ENCODE measurements around the gene CCIN. TPM values are rescaled to one million over a fixed set of nuclear protein-coding genes. Genes with fewer than 3 reads are reported as not detected.

Gene CCIN
- total RNA-seq, 1 donor from 2014 or later = not detected

GRCh38 chr9:36143245-36143641 lies 25.9 kb upstream of the CCIN start:
- H3K36me3 Mint-ChIP-seq (ENCODE audit: low read depth) = peaks cover 32% of the 10 kb centered on the region
- H3K27ac Mint-ChIP-seq = peak overlapping the region; percentile 95
- H3K27me3 Mint-ChIP-seq (ENCODE audit: insufficient read depth) = no peaks in the 10 kb centered on the region
- H3K4me1 Mint-ChIP-seq (ENCODE audit: low read depth) = peaks cover 95% of the 10 kb centered on the region
- no peak for DNase-seq (ENCODE audit: low spot score)
- H3K4me3 Mint-ChIP-seq = peak overlapping the region; percentile 79
- H3K9me3 Mint-ChIP-seq = peaks cover 17% of the 10 kb centered on the region
- intact Hi-C loops (cut with micrococcal nuclease) = no loop called here

- H3K27me3 Mint-ChIP-seq (ENCODE audit: insufficient read depth) = no peaks in the 10 kb centered on the region
- H3K4me3 Mint-ChIP-seq = peak overlapping the region; percentile 79
- peaks cover 17% of the 10 kb centered on the region for H3K9me3 Mint-ChIP-seq
- peak overlapping the region; percentile 95 for H3K27ac Mint-ChIP-seq
- peaks cover 91% of the 10 kb centered on the region for H3K4me1 Mint-ChIP-seq (ENCODE audit: low read depth)
- peak; percentile 17 for DNase-seq (ENCODE audit: low spot score)
- peaks cover 31% of the 10 kb centered on the region for H3K36me3 Mint-ChIP-seq (ENCODE audit: low read depth)
- intact Hi-C loops (cut with micrococcal nuclease) = loop anchor here (1.0 kb wide), 1 partner anchor 8 kb away; the partner anchor contains the start of gene GLIPR2
These were observed 24.6 kb upstream of the CCIN start for GRCh38 chr9:36144309-36145232.

GRCh38 chr9:36145970-36146369 lies 23.2 kb upstream of the CCIN start:
- no peak for DNase-seq (ENCODE audit: low spot score)
- H3K9me3 Mint-ChIP-seq = peaks cover 17% of the 10 kb centered on the region
- no peak overlapping the region for H3K27ac Mint-ChIP-seq
- H3K36me3 Mint-ChIP-seq (ENCODE audit: low read depth) = peaks cover 32% of the 10 kb centered on the region
- H3K4me3 Mint-ChIP-seq = peak overlapping the region; percentile 79
- intact Hi-C loops (cut with micrococcal nuclease) = no loop called here
- H3K4me1 Mint-ChIP-seq (ENCODE audit: low read depth) = peaks cover 87% of the 10 kb centered on the region
- H3K27me3 Mint-ChIP-seq (ENCODE audit: insufficient read depth) = no peaks in the 10 kb centered on the region

GRCh38 chr9:36146651-36147050 lies 22.5 kb upstream of the CCIN start:
- peaks cover 87% of the 10 kb centered on the region for H3K4me1 Mint-ChIP-seq (ENCODE audit: low read depth)
- intact Hi-C loops (cut with micrococcal nuclease) = no loop called here
- H3K9me3 Mint-ChIP-seq = peaks cover 17% of the 10 kb centered on the region
- DNase-seq (ENCODE audit: low spot score) = no peak
- H3K27me3 Mint-ChIP-seq (ENCODE audit: insufficient read depth) = no peaks in the 10 kb centered on the region
- H3K4me3 Mint-ChIP-seq = no peak overlapping the region
- H3K27ac Mint-ChIP-seq = no peak overlapping the region
- peaks cover 33% of the 10 kb centered on the region for H3K36me3 Mint-ChIP-seq (ENCODE audit: low read depth)

- Mint-ChIP-seq H3K27ac (peak overlapping the region; percentile 45), H3K9me3 (peaks cover 17% of the 10 kb centered on the region), H3K4me1 (ENCODE audit: low read depth) (peaks cover 85% of the 10 kb centered on the region), H3K4me3 (peak overlapping the region; percentile 9), H3K27me3 (ENCODE audit: insufficient read depth) (no peaks in the 10 kb centered on the region), H3K36me3 (ENCODE audit: low read depth) (peaks cover 32% of the 10 kb centered on the region)
- no peak for DNase-seq (ENCODE audit: low spot score)
- intact Hi-C loops (cut with micrococcal nuclease) = no loop called here
These were observed 21.6 kb upstream of the CCIN start for GRCh38 chr9:36147441-36148175.

GRCh38 chr9:36148311-36149051 lies 20.7 kb upstream of the CCIN start:
- Mint-ChIP-seq H3K4me3 (no peak overlapping the region), H3K9me3 (peaks cover 17% of the 10 kb centered on the region), H3K27ac (no peak overlapping the region), H3K36me3 (ENCODE audit: low read depth) (peaks cover 36% of the 10 kb centered on the region), H3K4me1 (ENCODE audit: low read depth) (peaks cover 83% of the 10 kb centered on the region), H3K27me3 (ENCODE audit: insufficient read depth) (no peaks in the 10 kb centered on the region)
- intact Hi-C loops (cut with micrococcal nuclease) = no loop called here
- DNase-seq (ENCODE audit: low spot score) = peak; percentile 26

- Mint-ChIP-seq H3K36me3 (ENCODE audit: low read depth) (peaks cover 37% of the 10 kb centered on the region), H3K4me3 (no peak overlapping the region), H3K27me3 (ENCODE audit: insufficient read depth) (no peaks in the 10 kb centered on the region), H3K4me1 (ENCODE audit: low read depth) (peaks cover 81% of the 10 kb centered on the region), H3K9me3 (peaks cover 17% of the 10 kb centered on the region), H3K27ac (no peak overlapping the region)
- intact Hi-C loops (cut with micrococcal nuclease) = no loop called here
- no peak for DNase-seq (ENCODE audit: low spot score)
These were observed 20.0 kb upstream of the CCIN start for GRCh38 chr9:36149197-36149596.

- Mint-ChIP-seq H3K27me3 (ENCODE audit: insufficient read depth) (no peaks in the 10 kb centered on the region), H3K27ac (peak overlapping the region; percentile 96), H3K36me3 (ENCODE audit: low read depth) (peaks cover 34% of the 10 kb centered on the region), H3K9me3 (peaks cover 11% of the 10 kb centered on the region), H3K4me1 (ENCODE audit: low read depth) (peaks cover 72% of the 10 kb centered on the region), H3K4me3 (peak overlapping the region; percentile 77)
- no peak for DNase-seq (ENCODE audit: low spot score)
- intact Hi-C loops (cut with micrococcal nuclease) = loop anchor here (1.0 to 2.0 kb wide), 4 partner anchors 10 to 114 kb away; partner anchors contain the start of genes CLTA and RECK
These were observed 18.4 kb upstream of the CCIN start for GRCh38 chr9:36150574-36151315.

- Mint-ChIP-seq H3K9me3 (peaks cover 6% of the 10 kb centered on the region), H3K27ac (peak overlapping the region; percentile 96), H3K36me3 (ENCODE audit: low read depth) (peaks cover 28% of the 10 kb centered on the region), H3K27me3 (ENCODE audit: insufficient read depth) (no peaks in the 10 kb centered on the region), H3K4me1 (ENCODE audit: low read depth) (peaks cover 64% of the 10 kb centered on the region), H3K4me3 (peak overlapping the region; percentile 77)
- intact Hi-C loops (cut with micrococcal nuclease) = loop anchor here (1.0 to 2.0 kb wide), 6 partner anchors 11 to 115 kb away; partner anchors contain the start of genes CLTA and RECK
- DNase-seq (ENCODE audit: low spot score) = peak; percentile 84
These were observed 17.6 kb upstream of the CCIN start for GRCh38 chr9:36151316-36152210.

- peaks cover 54% of the 10 kb centered on the region for H3K4me1 Mint-ChIP-seq (ENCODE audit: low read depth)
- no peak overlapping the region for H3K4me3 Mint-ChIP-seq
- H3K27me3 Mint-ChIP-seq (ENCODE audit: insufficient read depth) = no peaks in the 10 kb centered on the region
- peaks cover 24% of the 10 kb centered on the region for H3K36me3 Mint-ChIP-seq (ENCODE audit: low read depth)
- peaks cover 3% of the 10 kb centered on the region for H3K9me3 Mint-ChIP-seq
- DNase-seq (ENCODE audit: low spot score) = no peak
- intact Hi-C loops (cut with micrococcal nuclease) = loop anchor here (1.0 kb wide), 2 partner anchors 16 to 50 kb away; no protein-coding TSS in a partner anchor
- H3K27ac Mint-ChIP-seq = peak overlapping the region; percentile 63
These were observed 16.3 kb upstream of the CCIN start for GRCh38 chr9:36152741-36153438.

GRCh38 chr9:36153746-36154145 lies 15.4 kb upstream of the CCIN start:
- Mint-ChIP-seq H3K4me1 (ENCODE audit: low read depth) (peaks cover 48% of the 10 kb centered on the region), H3K27ac (peak overlapping the region; percentile 65), H3K9me3 (peaks cover 3% of the 10 kb centered on the region), H3K36me3 (ENCODE audit: low read depth) (peaks cover 28% of the 10 kb centered on the region), H3K4me3 (no peak overlapping the region), H3K27me3 (ENCODE audit: insufficient read depth) (no peaks in the 10 kb centered on the region)
- DNase-seq (ENCODE audit: low spot score) = no peak
- intact Hi-C loops (cut with micrococcal nuclease) = no loop called here
